DMS53 treated with DMSO at 0.1 percent for 48 hours (cell line): ENCODE results near the gene KTI12.

ENCODE experiments used
- DNase-seq: peaks from one replicate; lab custom pipeline; 2025; ENCODE audit not compliant: unreplicated experiment; lab: John Stamatoyannopoulos, UW

Gene KTI12

DNA sequence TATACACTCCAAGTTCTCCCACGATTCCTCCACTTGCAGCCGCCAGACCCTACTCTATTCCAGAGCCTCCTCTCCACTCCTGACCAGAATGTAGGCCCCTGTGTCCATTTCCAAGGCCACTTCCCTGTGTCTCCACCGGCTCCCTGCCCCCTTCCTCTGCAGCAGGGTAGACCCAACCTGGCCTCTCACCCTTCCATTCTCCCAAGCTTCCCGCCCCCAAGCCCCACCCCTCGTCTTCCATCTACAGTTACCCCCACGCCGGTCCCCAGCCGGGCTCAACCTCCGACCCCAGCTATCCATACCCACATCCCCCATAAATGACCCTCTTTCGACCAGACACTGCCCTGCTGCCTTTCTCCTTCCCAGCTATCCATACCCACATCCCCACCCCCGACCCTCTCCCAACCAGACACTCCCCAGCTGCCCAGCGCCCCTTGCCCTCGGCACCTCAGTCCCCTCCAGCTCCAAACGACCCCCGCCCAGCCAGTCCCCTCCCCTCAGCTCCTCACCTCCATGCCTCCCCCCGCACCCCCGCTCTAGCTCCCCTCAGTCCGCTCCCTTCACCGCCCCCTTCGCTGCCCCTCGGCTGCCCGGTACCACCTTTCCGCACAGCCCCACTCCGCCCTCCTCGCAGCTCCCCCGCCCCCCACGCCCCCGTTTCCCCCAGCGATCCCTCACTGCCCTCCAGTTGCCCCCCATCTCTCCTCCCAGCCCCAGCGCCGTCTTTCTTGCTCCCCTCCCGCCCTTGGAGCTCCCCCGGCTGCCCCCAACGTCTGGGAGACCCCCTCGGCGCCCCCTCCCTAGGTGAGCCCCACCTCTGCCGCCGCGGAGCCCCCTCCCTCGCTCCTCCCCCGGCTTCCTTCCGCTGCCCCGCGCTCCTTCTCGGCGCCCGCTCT is 43.8 kb downstream of the KTI12 start:
- no peak for DNase-seq

DNA sequence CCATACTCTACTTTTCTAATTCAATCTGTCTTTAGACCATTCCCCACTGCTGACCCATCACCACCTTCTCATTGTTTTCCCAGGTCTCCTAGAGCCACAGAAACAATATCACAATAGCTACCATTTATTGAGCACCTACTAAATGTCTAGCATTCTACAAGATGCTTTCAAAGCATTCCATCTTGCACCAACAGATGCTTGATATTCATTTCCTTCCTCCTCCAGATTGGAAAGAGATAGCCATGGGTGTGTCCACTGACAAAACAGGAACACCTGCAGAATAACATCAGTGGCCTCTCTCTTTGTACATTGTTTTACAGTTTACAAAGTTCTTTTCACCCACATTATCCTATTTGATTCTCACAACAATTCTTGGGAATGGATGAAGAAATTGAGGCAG is 45.4 kb downstream of the KTI12 start:
- DNase-seq, result no peak

DNA sequence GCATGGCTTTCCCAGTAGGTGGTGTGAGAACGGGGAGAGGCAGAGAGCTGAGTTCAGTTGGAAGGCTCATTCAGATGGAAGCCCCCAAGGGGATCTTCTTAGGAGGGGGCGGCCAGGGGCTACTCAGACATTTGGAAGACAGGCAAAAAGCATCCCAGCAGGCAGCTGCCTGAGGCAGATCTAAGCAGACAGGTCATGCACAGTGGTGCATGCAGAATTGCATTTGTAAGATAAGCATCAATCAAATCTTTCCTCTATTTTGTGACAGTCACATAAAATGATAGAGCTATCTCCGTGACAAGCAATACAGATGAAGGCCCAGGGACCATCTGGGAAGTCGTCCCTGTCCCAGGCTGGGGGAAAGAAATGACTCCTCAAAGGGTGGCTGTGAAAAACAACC is 46.9 kb downstream of the KTI12 start:
- DNase-seq, result no peak

DNA sequence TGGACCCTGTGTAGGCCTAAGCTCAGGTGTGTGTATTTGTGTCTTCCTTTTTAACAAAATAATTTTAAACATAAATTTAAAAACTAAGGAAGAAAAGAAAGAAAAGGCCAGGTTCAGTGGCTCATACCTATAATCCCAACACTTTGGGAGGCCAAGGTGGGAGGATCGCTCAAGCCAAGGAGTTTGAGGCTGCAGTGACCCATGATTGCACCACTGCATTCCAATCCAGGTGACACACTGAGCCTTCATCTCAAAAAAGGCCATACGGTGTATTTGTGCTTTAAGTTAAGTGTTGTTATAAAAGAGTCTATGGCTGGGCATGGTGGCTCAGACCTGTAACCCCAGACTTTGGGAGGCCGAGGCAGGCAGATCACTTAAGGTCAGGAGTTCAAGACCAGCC is 51.4 kb downstream of the KTI12 start:
- DNase-seq, result no peak
